ENCODE measurements around the gene MTRR. TPM values are rescaled to one million over a fixed set of nuclear protein-coding genes. Genes with fewer than 3 reads are reported as not detected.

Gene MTRR
- total and polyA plus RNA-seq, 10 donors: 13.8 to 66.3 (median 43.9) TPM

DNA sequence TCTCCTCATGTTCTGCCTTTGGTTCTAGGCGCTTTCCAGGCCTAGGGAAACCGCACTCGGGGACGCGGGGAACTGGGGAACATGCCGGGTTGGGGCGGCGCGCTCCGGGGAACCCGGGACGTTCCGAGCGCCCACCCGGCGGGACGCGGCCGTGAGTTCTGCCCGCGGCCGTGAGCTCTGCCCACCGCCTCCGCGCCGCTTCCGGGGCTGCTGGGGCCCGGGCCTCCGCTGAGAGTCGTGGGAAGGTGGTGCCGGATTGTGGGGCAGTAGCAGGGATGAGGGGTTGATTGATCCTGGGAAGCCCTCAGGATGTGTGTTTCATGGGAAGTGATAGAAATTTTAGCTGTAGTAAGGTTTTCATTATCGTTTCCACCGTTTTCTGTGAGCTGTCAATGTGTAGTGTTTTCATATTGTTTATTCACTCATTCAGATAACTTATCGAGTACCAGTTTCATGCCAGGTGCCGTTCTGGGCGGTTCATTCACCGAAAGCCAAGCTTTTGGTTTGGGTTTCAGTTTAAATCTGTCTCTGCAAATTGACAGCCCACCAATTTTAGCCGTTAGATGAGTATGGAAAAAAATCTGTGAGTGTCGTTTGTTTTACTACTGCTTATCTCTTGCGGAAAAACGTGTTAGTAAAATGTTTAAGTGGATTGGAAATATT, 657 bp downstream of the MTRR start:
- intact Hi-C loops (cut with DNase I; ENCODE audit: low total_unique reads): no loop called here
- WGBS, 5 donors: 1 to 3% (median 1%) methylated on average over 40 to 41 of the region's 41 CpGs
- Histone ChIP-seq H3K36me3 (peaks cover 0 to 36% (median 0%) of the 10 kb centered on the region in 6 donors), H3K4me3 (peak overlapping the region; percentile 92 to 99 (median 96)), H3K27me3 (replicated peaks in 1 of 7) (no peaks in the 10 kb centered on the region), H3K27ac (peak overlapping the region; percentile 71 to 91 (median 90)), H3K4me1 (peaks cover 24 to 85% (median 61%) of the 10 kb centered on the region in 6 donors), H3K9me3 (no peaks in the 10 kb centered on the region)
- TF ChIP-seq CTCF (IDR thresholded peaks at IDR 0.05 in 8 of 11, conservative IDR thresholded peaks at IDR 0.05 in 3 of 11) (no peak), POLR2A (IDR thresholded peaks at IDR 0.05) (no peak), POLR2AphosphoS5 (IDR thresholded peaks at IDR 0.05) (no peak)
- DNase-seq: no peak

- Histone ChIP-seq H3K4me1 (peaks cover 18 to 72% (median 51%) of the 10 kb centered on the region in 6 donors), H3K27me3 (replicated peaks in 1 of 7) (no peaks in the 10 kb centered on the region), H3K9me3 (no peaks in the 10 kb centered on the region), H3K27ac (peak overlapping the region in 1 of 8 donors; percentile 16), H3K4me3 (no peak overlapping the region), H3K36me3 (peaks cover 2 to 45% (median 15%) of the 10 kb centered on the region in 6 donors)
- TF ChIP-seq POLR2A (IDR thresholded peaks at IDR 0.05) (no peak), POLR2AphosphoS5 (IDR thresholded peaks at IDR 0.05) (no peak), CTCF (IDR thresholded peaks at IDR 0.05 in 8 of 11, conservative IDR thresholded peaks at IDR 0.05 in 3 of 11) (no peak)
- intact Hi-C loops (cut with DNase I; ENCODE audit: low total_unique reads): no loop called here
- 63 to 84% (median 69%) methylated on average over 2 of the region's 2 CpGs for WGBS, 5 donors
- no peak for DNase-seq
These were observed 2.7 kb downstream of the MTRR start for GRCh38 chr5:7871653-7872052.

DNA sequence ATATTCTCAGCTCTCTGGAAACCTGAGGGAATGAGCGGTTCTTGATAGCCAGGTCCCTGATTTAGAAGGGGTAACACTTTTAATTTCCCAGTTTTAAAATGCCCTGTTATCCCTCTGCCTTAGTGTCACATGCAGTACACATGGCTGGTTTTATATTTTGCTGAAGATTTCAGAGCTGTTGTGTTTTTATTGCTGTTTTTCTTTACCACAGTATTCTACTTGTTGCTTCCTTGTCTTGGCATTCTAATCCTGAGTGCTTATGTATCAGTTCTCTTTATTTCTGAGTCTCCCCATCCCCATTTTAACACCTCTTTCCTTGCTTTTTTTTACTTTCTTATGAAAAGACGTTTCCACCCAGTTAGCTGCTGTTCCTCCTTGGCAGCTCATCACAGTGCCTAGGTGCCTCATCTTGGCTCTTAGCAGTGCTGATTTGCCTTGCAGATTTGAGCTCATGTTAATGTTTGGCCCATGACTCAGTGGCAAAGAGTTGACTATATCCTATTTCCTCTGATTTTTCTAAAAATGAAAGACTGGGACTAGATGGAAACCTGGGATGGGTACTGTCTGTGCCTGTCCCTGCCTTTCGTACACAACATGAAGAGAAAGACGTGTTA, 3.7 kb downstream of the MTRR start:
- Histone ChIP-seq H3K27ac (peak overlapping the region in 4 of 8 donors; percentile 5 to 41 (median 28)), H3K36me3 (peaks cover 2 to 55% (median 21%) of the 10 kb centered on the region in 6 donors), H3K4me1 (peaks cover 18 to 71% (median 43%) of the 10 kb centered on the region in 6 donors), H3K9me3 (no peaks in the 10 kb centered on the region), H3K4me3 (no peak overlapping the region), H3K27me3 (replicated peaks in 1 of 7) (no peaks in the 10 kb centered on the region)
- WGBS, 5 donors: 67 to 84% (median 80%) methylated on average over 4 of the region's 4 CpGs
- TF ChIP-seq POLR2A (IDR thresholded peaks at IDR 0.05) (no peak), CTCF (IDR thresholded peaks at IDR 0.05 in 8 of 11, conservative IDR thresholded peaks at IDR 0.05 in 3 of 11) (no peak), POLR2AphosphoS5 (IDR thresholded peaks at IDR 0.05) (no peak)
- DNase-seq: no peak
- intact Hi-C loops (cut with DNase I; ENCODE audit: low total_unique reads): no loop called here

DNA sequence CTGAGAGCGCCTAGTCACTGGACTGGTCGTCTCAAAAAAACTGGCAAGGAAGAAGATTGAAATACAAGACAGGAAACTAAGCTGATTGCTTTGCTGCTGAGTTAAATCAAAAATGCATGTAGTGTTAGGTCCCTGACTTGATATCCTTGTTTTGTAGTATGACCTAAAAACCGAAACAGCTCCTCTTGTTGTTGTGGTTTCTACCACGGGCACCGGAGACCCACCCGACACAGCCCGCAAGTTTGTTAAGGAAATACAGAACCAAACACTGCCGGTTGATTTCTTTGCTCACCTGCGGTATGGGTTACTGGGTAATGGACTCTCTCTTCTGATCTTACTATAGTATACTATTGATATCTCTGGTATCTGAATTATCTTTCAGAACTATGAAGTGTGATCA, 4.3 kb downstream of the MTRR start:
- Histone ChIP-seq H3K4me3 (no peak overlapping the region), H3K36me3 (peaks cover 2 to 61% (median 26%) of the 10 kb centered on the region in 6 donors), H3K27ac (peak overlapping the region in 4 of 8 donors; percentile 5 to 41 (median 28)), H3K4me1 (peaks cover 15 to 71% (median 40%) of the 10 kb centered on the region in 6 donors), H3K9me3 (no peaks in the 10 kb centered on the region), H3K27me3 (replicated peaks in 1 of 7) (no peaks in the 10 kb centered on the region)
- TF ChIP-seq POLR2A (IDR thresholded peaks at IDR 0.05): no peak
- TF ChIP-seq POLR2AphosphoS5 (IDR thresholded peaks at IDR 0.05): no peak
- TF ChIP-seq CTCF (IDR thresholded peaks at IDR 0.05 in 8 of 11, conservative IDR thresholded peaks at IDR 0.05 in 3 of 11): no peak
- WGBS, 5 donors: 64 to 79% (median 71%) methylated on average over 9 of the region's 9 CpGs
- intact Hi-C loops (cut with DNase I; ENCODE audit: low total_unique reads): no loop called here
- DNase-seq: no peak

Measured in spleen (tissue), 11 donors.